Adipocyte (in vitro differentiated cells): Measurements from ENCODE around the gene KCTD10.
A peak's percentile ranks its signal among the peaks of the same experiment; 100 is the strongest.
"Not testable (repeated sequence)": the region's sequence is repeated elsewhere in the genome, so short reads cannot be mapped to it uniquely, and the experiment has no call there.

Experiments
- DNase-seq: peaks from one replicate; pipeline ENCODE4 v3.0.0-alpha.2; 2015; ENCODE audit warnings: low read depth
- H3K27me3 ChIP-seq: replicated peaks from 2 replicates; pipeline ENCODE4 v1.7.0; 2013; ENCODE audit warnings: mild to moderate bottlenecking, low read length, moderate library complexity; ENCODE audit not compliant: control insufficient read depth, insufficient read depth
- H3K36me3 ChIP-seq: 2 replicates; pipeline ENCODE4 v1.7.0; 2013; ENCODE audit warnings: low read length, mild to moderate bottlenecking, moderate library complexity; ENCODE audit not compliant: control insufficient read depth, insufficient read depth, severe bottlenecking
- H3K4me1 ChIP-seq: 2 replicates; pipeline ENCODE4 v1.7.0; 2013; ENCODE audit warnings: mild to moderate bottlenecking, low read length, moderate library complexity; ENCODE audit not compliant: control insufficient read depth, insufficient read depth
- H3K4me3 ChIP-seq: 2 replicates; pipeline ENCODE4 v1.7.0; 2013; ENCODE audit warnings: mild to moderate bottlenecking, low read length, moderate library complexity
- H3K9ac ChIP-seq: 2 replicates; pipeline ENCODE4 v1.7.0; 2013; ENCODE audit warnings: mild to moderate bottlenecking, low read length, moderate library complexity
- H3K9me3 ChIP-seq: 2 replicates; pipeline ENCODE4 v1.7.0; 2013; ENCODE audit warnings: mild to moderate bottlenecking, low read length, moderate library complexity; ENCODE audit not compliant: control insufficient read depth

The KCTD10 gene

DNA sequence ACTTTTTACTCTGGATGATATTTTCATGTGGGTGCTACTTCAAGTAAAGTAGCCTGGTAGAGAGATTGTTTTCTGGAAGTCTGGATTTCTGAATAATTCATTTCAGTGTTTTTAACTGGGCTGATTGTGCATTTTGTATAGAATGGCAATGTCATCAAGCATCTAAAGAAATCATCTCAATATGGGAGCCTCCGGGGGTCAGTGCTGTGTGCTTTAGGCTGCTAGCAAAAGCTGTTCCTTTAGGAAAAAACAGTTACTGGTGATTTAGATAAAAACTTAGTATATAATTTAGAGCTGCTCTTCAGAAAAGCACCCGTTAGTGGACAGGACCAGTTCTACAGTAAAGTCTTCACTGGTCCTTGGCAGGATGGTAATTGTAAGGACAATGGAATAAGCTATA is 5.4 kb upstream of the KCTD10 start:
- H3K9ac ChIP-seq: no peak overlapping the region
- H3K4me1 ChIP-seq: peaks cover 10% of the 10 kb centered on the region
- no peak overlapping the region for H3K4me3 ChIP-seq
- DNase-seq: no peak
- H3K9me3 ChIP-seq: no peaks in the 10 kb centered on the region
- no peaks in the 10 kb centered on the region for H3K27me3 ChIP-seq
- H3K36me3 ChIP-seq: peaks cover 45% of the 10 kb centered on the region

DNA sequence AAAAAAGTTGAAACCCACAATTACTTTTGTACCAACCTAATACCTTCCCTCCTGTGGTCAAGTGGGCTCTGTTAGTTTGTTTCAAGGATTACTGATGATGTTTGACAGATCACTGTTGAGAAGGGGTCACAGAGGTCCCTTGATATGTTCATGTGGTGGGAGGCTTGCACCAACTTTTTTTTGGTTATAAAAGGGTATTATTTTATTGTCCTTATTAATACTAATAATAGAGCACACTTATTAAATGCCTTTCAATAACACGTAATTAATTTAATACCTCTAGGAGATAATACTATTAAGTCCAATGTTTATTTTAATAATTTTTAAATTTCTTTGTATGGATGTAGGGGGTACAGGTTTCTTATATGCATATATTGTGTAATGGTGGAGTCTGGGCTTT is 4.8 kb upstream of the KCTD10 start:
- no peaks in the 10 kb centered on the region for H3K9me3 ChIP-seq
- no peaks in the 10 kb centered on the region for H3K27me3 ChIP-seq
- peaks cover 38% of the 10 kb centered on the region for H3K36me3 ChIP-seq
- no peak for DNase-seq
- H3K9ac ChIP-seq: no peak overlapping the region
- peaks cover 10% of the 10 kb centered on the region for H3K4me1 ChIP-seq
- no peak overlapping the region for H3K4me3 ChIP-seq

DNA sequence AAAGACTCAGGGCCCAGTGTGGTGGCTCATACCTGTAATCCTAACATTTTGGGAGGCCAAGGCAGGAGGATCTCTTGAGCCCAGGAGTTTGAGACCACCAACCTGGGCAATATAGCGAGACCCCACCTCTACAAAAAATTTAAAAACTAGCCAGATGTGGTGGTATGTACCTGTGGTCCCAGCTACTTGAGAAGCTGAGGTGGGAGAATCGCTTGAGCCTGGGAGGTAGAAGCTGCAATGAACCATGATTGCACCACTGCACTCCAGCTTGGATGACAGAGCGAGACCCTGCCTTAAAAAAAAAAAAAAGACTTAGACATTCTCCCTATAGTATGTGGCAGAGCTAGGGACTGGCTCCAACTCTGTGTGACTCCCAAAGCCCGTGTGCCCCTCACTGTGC is 3.3 kb upstream of the KCTD10 start:
- peaks cover 19% of the 10 kb centered on the region for H3K4me1 ChIP-seq
- H3K9ac ChIP-seq: no peak overlapping the region
- no peak for DNase-seq
- peaks cover 23% of the 10 kb centered on the region for H3K36me3 ChIP-seq
- no peaks in the 10 kb centered on the region for H3K27me3 ChIP-seq
- H3K9me3 ChIP-seq: no peaks in the 10 kb centered on the region
- no peak overlapping the region for H3K4me3 ChIP-seq

DNA sequence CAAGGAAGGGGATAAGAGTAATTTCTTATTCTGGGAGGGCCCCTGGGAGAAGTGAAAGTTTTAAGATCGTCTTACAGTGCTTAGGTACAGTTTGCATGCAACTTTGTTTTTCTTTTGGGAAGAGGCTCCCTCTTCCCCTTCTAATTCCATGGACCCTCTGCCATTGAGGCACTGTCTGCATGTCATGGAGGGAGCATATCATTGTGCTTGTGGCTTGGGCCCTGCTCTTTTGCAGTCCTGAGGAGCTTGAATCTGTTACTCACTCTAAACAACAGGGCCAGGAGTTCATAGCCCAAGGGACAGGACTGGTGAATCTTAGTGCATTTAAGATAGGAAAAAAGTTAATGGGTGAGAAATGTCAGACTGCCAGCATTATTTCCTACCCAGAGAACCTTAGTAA is 2.7 kb upstream of the KCTD10 start:
- Histone ChIP-seq H3K27me3 (no peaks in the 10 kb centered on the region), H3K9me3 (no peaks in the 10 kb centered on the region), H3K36me3 (peaks cover 17% of the 10 kb centered on the region), H3K9ac (no peak overlapping the region), H3K4me3 (no peak overlapping the region), H3K4me1 (peaks cover 24% of the 10 kb centered on the region)
- DNase-seq: no peak

DNA sequence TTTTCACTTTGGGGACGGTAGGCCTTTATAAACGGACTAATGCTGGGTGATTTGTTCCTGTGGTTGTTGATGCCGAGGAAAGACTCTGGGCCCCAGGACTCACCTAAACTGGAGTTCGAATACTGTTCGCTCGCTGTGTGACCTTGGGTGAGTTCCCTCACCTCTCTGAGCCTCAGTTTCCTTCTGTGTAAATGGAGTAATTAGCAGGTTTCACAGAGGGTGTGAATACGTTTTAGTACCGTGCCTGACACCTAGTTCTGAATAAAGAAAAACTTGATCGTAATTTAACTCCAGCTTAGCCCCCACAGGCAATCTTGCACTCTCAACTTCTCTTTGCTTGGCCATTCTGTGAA is 839 bp upstream of the KCTD10 start:
- H3K4me3 ChIP-seq: peak overlapping the region; percentile 95
- peaks cover 35% of the 10 kb centered on the region for H3K4me1 ChIP-seq
- H3K36me3 ChIP-seq: peaks cover 5% of the 10 kb centered on the region
- no peaks in the 10 kb centered on the region for H3K27me3 ChIP-seq
- peak overlapping the region; percentile 99 for H3K9ac ChIP-seq
- H3K9me3 ChIP-seq: no peaks in the 10 kb centered on the region
- DNase-seq: no peak

DNA sequence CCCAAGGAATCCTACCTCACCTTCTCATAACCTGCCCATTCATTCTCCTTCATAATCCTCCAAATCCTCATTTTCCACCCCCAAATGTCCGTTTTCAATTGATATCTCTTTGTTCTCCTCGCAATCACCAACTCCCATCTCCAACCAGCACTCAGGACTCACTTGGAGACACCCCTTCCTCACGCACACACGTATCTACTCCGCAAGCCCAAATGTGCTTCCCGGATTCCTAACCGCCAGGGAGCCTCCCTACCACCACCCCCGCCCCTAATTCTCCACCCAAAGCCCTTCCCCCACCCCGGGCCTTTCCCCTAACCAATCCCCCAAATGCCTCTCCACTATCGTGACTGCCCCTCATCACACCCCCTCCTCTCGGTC is 304 bp downstream of the KCTD10 start:
- peaks cover 9% of the 10 kb centered on the region for H3K36me3 ChIP-seq
- peak; percentile 46 for DNase-seq
- H3K4me1 ChIP-seq: peaks cover 37% of the 10 kb centered on the region
- H3K27me3 ChIP-seq: no peaks in the 10 kb centered on the region
- H3K9me3 ChIP-seq: no peaks in the 10 kb centered on the region
- H3K9ac ChIP-seq: peak overlapping the region; percentile 99
- peak overlapping the region; percentile 95 for H3K4me3 ChIP-seq

DNA sequence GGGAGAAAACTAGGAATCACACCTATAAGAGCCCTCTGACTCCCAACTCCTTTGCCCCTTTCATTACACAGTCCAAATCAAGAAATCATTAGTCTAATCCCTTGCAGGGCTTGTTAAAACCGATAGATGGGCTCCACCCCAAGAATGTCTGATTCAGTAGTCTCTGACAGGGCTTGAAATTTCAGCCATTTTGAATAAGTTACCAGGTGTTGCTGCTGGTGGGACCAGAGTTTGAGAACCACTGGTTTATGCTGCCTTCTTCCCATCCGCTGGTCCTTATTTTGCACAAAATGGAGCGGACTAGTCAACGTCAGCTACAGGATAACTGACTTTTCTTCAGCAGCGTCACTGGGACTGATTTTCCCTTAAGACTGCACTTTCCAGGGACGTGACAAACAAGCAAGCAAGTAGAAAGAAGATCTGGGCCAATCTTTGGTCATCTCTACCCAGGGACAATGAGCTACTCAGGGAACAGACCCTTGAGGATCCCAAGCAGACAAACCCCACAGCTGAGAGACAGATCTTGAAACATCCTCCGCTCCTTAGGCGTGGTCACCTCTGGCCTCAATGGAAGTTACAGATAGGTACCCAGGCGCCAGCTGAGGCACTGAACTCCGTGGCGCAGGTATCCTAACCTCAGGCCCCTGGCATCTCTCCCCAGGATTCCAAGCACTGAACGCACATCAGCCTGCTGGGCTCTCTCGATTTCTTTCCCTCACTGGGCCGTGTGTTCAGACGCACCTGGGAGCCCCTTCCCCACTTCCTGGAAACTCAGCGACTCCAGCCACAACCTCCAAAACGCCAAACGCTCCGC is 900 bp downstream of the KCTD10 start:
- H3K9me3 ChIP-seq: no peaks in the 10 kb centered on the region
- peak overlapping the region; percentile 99 for H3K9ac ChIP-seq
- H3K36me3 ChIP-seq: peaks cover 14% of the 10 kb centered on the region
- no peaks in the 10 kb centered on the region for H3K27me3 ChIP-seq
- peak; percentile 25 for DNase-seq
- peak overlapping the region; percentile 95 for H3K4me3 ChIP-seq
- peaks cover 37% of the 10 kb centered on the region for H3K4me1 ChIP-seq

DNA sequence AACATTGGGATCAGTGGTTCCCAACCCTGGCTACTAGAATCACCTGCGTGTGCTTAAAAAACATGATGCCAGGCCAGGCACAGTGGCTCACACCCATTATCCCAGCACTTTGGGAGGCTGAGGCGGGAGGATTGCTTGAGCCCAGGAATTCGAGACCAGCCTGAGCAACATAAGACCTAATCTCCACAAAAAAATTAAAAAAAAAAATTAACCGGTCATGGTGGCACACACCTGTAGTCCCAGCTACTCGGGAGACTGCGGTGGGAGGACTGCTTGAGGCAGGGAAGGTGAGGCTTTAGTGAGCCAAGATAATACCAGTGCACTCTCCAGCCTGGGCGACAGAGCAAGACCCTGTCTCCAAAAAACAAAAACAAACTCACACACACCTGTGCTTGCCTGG is 2.0 kb downstream of the KCTD10 start:
- Histone ChIP-seq H3K27me3 (no peaks in the 10 kb centered on the region), H3K4me3 (peak overlapping the region; percentile 95), H3K9me3 (no peaks in the 10 kb centered on the region), H3K4me1 (peaks cover 37% of the 10 kb centered on the region), H3K9ac (no peak overlapping the region), H3K36me3 (peaks cover 24% of the 10 kb centered on the region)
- DNase-seq: no peak

DNA sequence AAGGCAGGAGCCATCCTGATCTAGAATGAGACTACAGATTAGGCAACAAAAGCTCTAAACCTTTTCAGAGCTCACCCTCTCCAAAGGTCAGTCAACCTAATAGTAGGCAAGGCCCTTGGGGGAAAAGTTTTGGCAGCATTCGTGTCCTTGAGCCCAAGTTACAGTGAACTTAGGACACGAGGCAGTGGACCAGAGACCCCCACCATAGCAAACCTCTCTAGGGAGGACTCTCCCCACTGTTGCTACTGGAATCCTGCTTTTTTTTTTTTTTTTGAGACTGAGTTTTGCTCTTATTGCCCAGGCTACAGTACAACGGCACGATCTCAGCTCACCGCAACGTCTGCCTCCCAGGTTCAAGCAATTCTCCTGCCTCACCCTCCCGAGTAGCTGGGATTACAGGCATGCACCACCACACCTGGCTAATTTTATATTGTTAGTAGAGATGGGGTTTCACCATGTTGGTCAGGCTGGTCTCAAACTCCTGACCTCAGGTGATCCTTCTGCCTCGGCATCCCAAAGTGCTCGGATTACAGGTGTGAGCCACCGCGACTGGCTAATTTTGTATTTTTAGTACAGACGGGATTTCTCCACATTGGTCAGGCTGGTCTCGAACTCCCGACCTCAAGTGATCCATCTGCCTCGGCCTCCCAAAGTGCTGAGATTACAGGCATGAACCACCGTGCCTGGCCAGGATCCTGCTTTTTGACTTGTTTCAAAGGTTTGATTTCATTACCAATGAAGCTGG is 3.4 kb downstream of the KCTD10 start:
- not testable (repeated sequence) for H3K9ac ChIP-seq, DNase-seq, H3K4me3 ChIP-seq, H3K27me3 ChIP-seq, H3K9me3 ChIP-seq
- H3K4me1 ChIP-seq: peaks cover 40% of the 10 kb centered on the region
- H3K36me3 ChIP-seq: peaks cover 33% of the 10 kb centered on the region

DNA sequence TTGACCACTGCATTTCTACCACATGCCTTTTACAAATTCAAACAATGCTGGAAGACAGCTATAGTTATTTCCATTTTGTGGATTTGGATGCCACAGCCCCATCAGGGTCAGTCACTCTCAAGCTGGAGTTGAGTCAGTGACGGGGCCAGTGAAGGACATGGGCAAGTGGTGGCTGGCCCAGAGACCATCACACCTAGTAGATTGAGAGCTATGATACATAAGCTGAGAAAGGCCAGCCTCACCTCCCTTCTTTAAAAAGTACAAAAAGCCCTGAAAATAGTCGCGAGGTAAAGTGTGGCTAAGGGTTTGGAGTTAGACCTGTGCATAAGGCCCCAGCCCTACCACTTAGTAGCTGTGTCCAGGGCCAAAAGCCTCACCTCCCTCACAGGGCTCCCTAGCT is 4.1 kb downstream of the KCTD10 start:
- Histone ChIP-seq H3K4me3 (no peak overlapping the region), H3K36me3 (peaks cover 37% of the 10 kb centered on the region), H3K27me3 (no peaks in the 10 kb centered on the region), H3K4me1 (peaks cover 37% of the 10 kb centered on the region), H3K9ac (no peak overlapping the region), H3K9me3 (no peaks in the 10 kb centered on the region)
- DNase-seq: no peak

DNA sequence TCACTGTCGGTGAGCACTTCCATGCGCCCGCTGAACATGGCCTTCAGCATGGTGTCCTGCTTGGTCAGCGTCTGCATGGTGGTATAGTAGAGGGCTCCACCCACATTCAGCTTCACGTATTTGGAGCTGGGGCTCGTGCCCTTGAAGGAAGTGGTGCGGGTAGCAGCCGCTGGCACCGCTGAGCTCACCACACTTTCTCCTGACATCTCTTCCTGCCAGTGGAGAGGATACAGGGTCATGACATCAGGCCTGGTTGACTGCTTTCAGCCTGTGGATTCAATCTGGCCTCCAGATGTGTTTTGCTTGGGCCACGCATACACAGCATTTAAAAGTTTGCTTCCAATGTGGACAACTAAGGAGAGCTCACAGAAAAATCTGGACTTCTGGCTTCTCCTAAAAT is 7.6 kb downstream of the KCTD10 start:
- H3K4me1 ChIP-seq: peaks cover 54% of the 10 kb centered on the region
- H3K36me3 ChIP-seq: peaks cover 46% of the 10 kb centered on the region
- DNase-seq: no peak
- H3K9me3 ChIP-seq: no peaks in the 10 kb centered on the region
- H3K9ac ChIP-seq: no peak overlapping the region
- H3K4me3 ChIP-seq: no peak overlapping the region
- no peaks in the 10 kb centered on the region for H3K27me3 ChIP-seq
